Neutrophil (primary cell): ENCODE measurements around the gene RAE1.

Experiments
- H3K27ac ChIP-seq: fragments of 200-600 bp; sonication (generic); 2 replicates; pipeline ENCODE4 v1.5.1; 2016; ENCODE audit warnings: mild to moderate bottlenecking, moderate library complexity
- H3K27me3 ChIP-seq: fragments of 200-600 bp; sonication (generic); 2 replicates; pipeline ENCODE4 v1.6.0; 2016; ENCODE audit warnings: mild to moderate bottlenecking
- H3K36me3 ChIP-seq: fragments of 200-600 bp; sonication (generic); 2 replicates; pipeline ENCODE4 v1.5.1; 2017
- H3K4me1 ChIP-seq, 2 experiments: fragments of 200-600 bp in 1 of 2; sonication (generic) in 1 of 2; 1 replicate in 1 of 2; 2 replicates in 1 of 2; pipeline versions ENCODE4 v1.5.1 to v1.6.1; 2013 to 2016; ENCODE audit warnings: low read depth in 1 of 2, low read length in 1 of 2, mild to moderate bottlenecking in 1 of 2, moderate library complexity in 1 of 2; ENCODE audit not compliant: control insufficient read depth in 1 of 2, insufficient read depth in 1 of 2
- H3K4me3 ChIP-seq, 2 experiments: fragments of 200-600 bp in 1 of 2; sonication (generic) in 1 of 2; 1 replicate in 1 of 2; 2 replicates in 1 of 2; pipeline ENCODE4 v1.5.1; 2013 to 2016; ENCODE audit warnings: low read depth in 1 of 2, low read length in 1 of 2, mild to moderate bottlenecking in 1 of 2, moderate library complexity in 1 of 2
- H3K9me3 ChIP-seq: fragments of 200-600 bp; sonication (generic); 2 replicates; pipeline ENCODE4 v1.5.1; 2016
- CTCF ChIP-seq: fragments of 200-600 bp; sonication (generic); IDR thresholded peaks from 2 replicates; pipeline ENCODE4 v1.5.1; 2016; ENCODE audit warnings: antibody characterized with exemption

RAE1 gene

GRCh38 chr20:57403216-57403615 lies 52.2 kb downstream of the RAE1 start:
- H3K9me3 ChIP-seq: no peaks in the 10 kb centered on the region
- peaks cover 88% of the 10 kb centered on the region for H3K36me3 ChIP-seq
- peak overlapping the region; percentile 90 for H3K27ac ChIP-seq

GRCh38 chr20:57404006-57404405 lies 53.0 kb downstream of the RAE1 start:
- TF ChIP-seq CTCF: no peak
- H3K9me3 ChIP-seq: no peaks in the 10 kb centered on the region
- peaks cover 62 to 66% of the 10 kb centered on the region in 2 experiments for H3K4me1 ChIP-seq
- peaks cover 91% of the 10 kb centered on the region for H3K36me3 ChIP-seq
- H3K4me3 ChIP-seq: no peak overlapping the region
- H3K27ac ChIP-seq: peak overlapping the region; percentile 90
- H3K27me3 ChIP-seq: no peaks in the 10 kb centered on the region

More at GRCh38 chr20:57403216-57403615, 52.2 kb downstream of the RAE1 start:
- Histone ChIP-seq H3K4me1 (peaks cover 70 to 73% of the 10 kb centered on the region in 2 experiments), H3K4me3 (peak overlapping the region in 1 of 2 experiments; percentile 15), H3K27me3 (no peaks in the 10 kb centered on the region)
- no peak for TF ChIP-seq CTCF

- Histone ChIP-seq H3K27ac (peak overlapping the region; percentile 90), H3K36me3 (peaks cover 91% of the 10 kb centered on the region), H3K4me3 (no peak overlapping the region), H3K27me3 (no peaks in the 10 kb centered on the region), H3K4me1 (peaks cover 57 to 60% of the 10 kb centered on the region in 2 experiments), H3K9me3 (no peaks in the 10 kb centered on the region)
- no peak for TF ChIP-seq CTCF
Observed at GRCh38 chr20:57404419-57405072, 53.5 kb downstream of the RAE1 start.

- Histone ChIP-seq H3K27me3 (no peaks in the 10 kb centered on the region), H3K27ac (peak overlapping the region; percentile 23), H3K4me3 (no peak overlapping the region), H3K9me3 (no peaks in the 10 kb centered on the region), H3K4me1 (peaks cover 48 to 51% of the 10 kb centered on the region in 2 experiments), H3K36me3 (peaks cover 91% of the 10 kb centered on the region)
- TF ChIP-seq CTCF: no peak
Observed at GRCh38 chr20:57405236-57406016, 54.4 kb downstream of the RAE1 start.

GRCh38 chr20:57407541-57407956 lies 56.5 kb downstream of the RAE1 start:
- no peak for TF ChIP-seq CTCF
- Histone ChIP-seq H3K4me3 (no peak overlapping the region), H3K9me3 (no peaks in the 10 kb centered on the region), H3K36me3 (peaks cover 78% of the 10 kb centered on the region), H3K27me3 (no peaks in the 10 kb centered on the region), H3K4me1 (peaks cover 27 to 31% of the 10 kb centered on the region in 2 experiments), H3K27ac (no peak overlapping the region)
